Measurements from ENCODE around the gene VPS52.

DNA sequence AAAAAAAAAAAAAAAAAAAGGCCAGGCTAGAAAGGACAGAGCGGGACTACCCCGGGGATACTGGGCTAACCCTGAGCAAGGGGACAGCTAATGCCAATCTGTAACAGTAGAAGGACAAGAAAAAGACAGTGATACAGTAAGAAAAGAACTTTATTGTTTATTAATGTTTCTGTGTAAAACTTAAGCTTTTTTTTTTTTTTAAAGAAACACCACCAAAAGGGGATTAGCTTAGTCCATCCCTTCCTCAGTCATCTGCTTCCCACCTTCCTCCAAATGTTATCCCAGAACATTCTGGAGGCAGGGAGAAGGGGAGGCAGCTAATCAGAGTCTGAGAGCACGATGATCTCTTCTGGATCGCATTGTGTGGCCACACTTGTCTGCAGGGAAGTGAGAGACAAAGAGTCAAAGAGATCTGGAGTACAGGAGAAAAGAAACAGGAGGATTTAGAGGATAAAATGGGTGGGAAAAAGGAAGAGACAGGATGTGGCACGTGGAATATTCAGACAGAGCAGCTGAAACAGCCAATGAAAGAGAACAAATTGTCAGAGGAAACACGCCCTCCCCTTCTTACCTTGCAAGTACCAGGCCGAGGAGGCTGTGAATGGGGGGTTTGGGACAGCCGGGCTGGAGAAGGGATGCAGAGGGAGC lies 46.9 kb upstream of the VPS52 start:
- TF ChIP-seq, protein P1, sequence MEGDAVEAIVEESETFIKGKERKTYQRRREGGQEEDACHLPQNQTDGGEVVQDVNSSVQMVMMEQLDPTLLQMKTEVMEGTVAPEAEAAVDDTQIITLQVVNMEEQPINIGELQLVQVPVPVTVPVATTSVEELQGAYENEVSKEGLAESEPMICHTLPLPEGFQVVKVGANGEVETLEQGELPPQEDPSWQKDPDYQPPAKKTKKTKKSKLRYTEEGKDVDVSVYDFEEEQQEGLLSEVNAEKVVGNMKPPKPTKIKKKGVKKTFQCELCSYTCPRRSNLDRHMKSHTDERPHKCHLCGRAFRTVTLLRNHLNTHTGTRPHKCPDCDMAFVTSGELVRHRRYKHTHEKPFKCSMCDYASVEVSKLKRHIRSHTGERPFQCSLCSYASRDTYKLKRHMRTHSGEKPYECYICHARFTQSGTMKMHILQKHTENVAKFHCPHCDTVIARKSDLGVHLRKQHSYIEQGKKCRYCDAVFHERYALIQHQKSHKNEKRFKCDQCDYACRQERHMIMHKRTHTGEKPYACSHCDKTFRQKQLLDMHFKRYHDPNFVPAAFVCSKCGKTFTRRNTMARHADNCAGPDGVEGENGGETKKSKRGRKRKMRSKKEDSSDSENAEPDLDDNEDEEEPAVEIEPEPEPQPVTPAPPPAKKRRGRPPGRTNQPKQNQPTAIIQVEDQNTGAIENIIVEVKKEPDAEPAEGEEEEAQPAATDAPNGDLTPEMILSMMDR (IDR thresholded peaks at IDR 0.05), result no peak
- no peak for TF ChIP-seq POLR2A (IDR thresholded peaks at IDR 0.05)
